GM12878 (cell line): ENCODE measurements around the gene ACRBP. TPM values are rescaled to one million over a fixed set of nuclear protein-coding genes. Genes with fewer than 3 reads are reported as not detected.
A peak's percentile ranks its signal among the peaks of the same experiment; 100 is the strongest.

ENCODE experiments used
- ATAC-seq: fragments of 200-7000 bp; cut with Tn5 transposase; 3 replicates; pipeline ENCODE4 v1.9.1; 2020; ENCODE audit warnings: mild to moderate bottlenecking, moderate library complexity
- BruUV-seq: library from RNA; stranded (reverse); fragments of 400-500 nt; replicated peaks from 2 replicates; lab custom pipeline; 2021; lab: Mats Ljungman, UMichigan
- CTCF ChIA-PET: fragments of 300-600 bp; sonication (Branson Sonifier 250); formaldehyde crosslinking; extraction: SDS; loops from one replicate; lab custom pipeline; 2021; ENCODE audit warnings: inconsistent platforms; lab: Yijun Ruan, JAX
- POLR2A ChIA-PET: fragments of 350-600 bp; formaldehyde crosslinking; extraction: SDS; loops from one replicate; lab custom pipeline; 2021; ENCODE audit warnings: inconsistent platforms; lab: Charles Lee
- RAD21 ChIA-PET: fragments of 300-600 bp; sonication (Branson Sonifier 250); formaldehyde crosslinking; loops from one replicate; lab custom pipeline; 2023; ENCODE audit warnings: antibody characterized with exemption; ENCODE audit not compliant: unreplicated experiment; lab: Charles Lee
- SMC1A ChIA-PET: fragments of 300-600 bp; sonication (Branson Sonifier 250); formaldehyde crosslinking; loops from one replicate; lab custom pipeline; 2023; ENCODE audit not compliant: unreplicated experiment, uncharacterized antibody; lab: Charles Lee
- DNase-seq: peaks from one replicate; pipeline ENCODE4 v3.0.0-alpha.2; 2011; ENCODE audit warnings: low read depth, low spot score
- FAIRE-seq: peaks from 3 replicates; lab custom pipeline; 2011; peaks lifted over from hg19 to GRCh38; lab: Jason Lieb, UNC
- H2AFZ ChIP-seq: 2 replicates; pipeline ENCODE4 v1.6.0; 2011; ENCODE audit warnings: low read depth, low read length, control low read depth; ENCODE audit not compliant: control insufficient read depth
- H3K27ac ChIP-seq: 2 replicates; pipeline ENCODE4 v1.5.1; 2011; ENCODE audit warnings: control low read depth; ENCODE audit not compliant: control insufficient read depth, insufficient read depth
- H3K27me3 ChIP-seq, 2 experiments: replicated peaks in 1 of 2; 2 replicates each; pipeline versions ENCODE4 v1.6.0 to v1.6.1; 2011; ENCODE audit warnings: low read length in 1 of 2; ENCODE audit not compliant: control insufficient read depth in 2 of 2, insufficient read depth in 2 of 2
- H3K36me3 ChIP-seq, 2 experiments: 2 replicates each; pipeline ENCODE4 v1.5.1; 2011; ENCODE audit warnings: low read length in 1 of 2; ENCODE audit not compliant: control insufficient read depth in 2 of 2, insufficient read depth in 2 of 2
- H3K4me1 ChIP-seq: 2 replicates; pipeline ENCODE4 v1.6.1; 2011; ENCODE audit warnings: mild to moderate bottlenecking, low read length, moderate library complexity, mixed read lengths; ENCODE audit not compliant: control insufficient read depth, insufficient read depth
- H3K4me2 ChIP-seq: 2 replicates; pipeline ENCODE4 v1.6.0; 2011; ENCODE audit warnings: control low read depth; ENCODE audit not compliant: control insufficient read depth, insufficient read depth
- H3K4me3 ChIP-seq: fragments of 200-600 bp; sonication (generic); 2 replicates; pipeline ENCODE4 v1.5.1; 2016
- H3K79me2 ChIP-seq: 2 replicates; pipeline ENCODE4 v1.6.0; 2011; ENCODE audit warnings: low read length; ENCODE audit not compliant: control insufficient read depth, insufficient read depth
- H3K9ac ChIP-seq: 2 replicates; pipeline ENCODE4 v1.8.0; 2011; ENCODE audit warnings: low read length, control low read depth, mixed read lengths; ENCODE audit not compliant: control insufficient read depth, insufficient read depth
- H3K9me3 ChIP-seq: replicated peaks from 3 replicates; pipeline ENCODE4 v1.5.1; 2011; ENCODE audit warnings: mild to moderate bottlenecking, low read length; ENCODE audit not compliant: control insufficient read depth, insufficient read depth
- H4K20me1 ChIP-seq: 2 replicates; pipeline ENCODE4 v1.6.0; 2011; ENCODE audit not compliant: control insufficient read depth, insufficient read depth
- ATF7 ChIP-seq: fragments of 450-650 bp; IDR thresholded peaks from 2 replicates; pipeline ENCODE4 v1.6.1; 2016; ENCODE audit warnings: low read depth, mild to moderate bottlenecking
- BACH1 ChIP-seq: fragments of 450-650 bp; IDR thresholded peaks from 2 replicates; pipeline ENCODE4 v1.6.1; 2017; ENCODE audit warnings: mild to moderate bottlenecking, borderline replicate concordance
- IKZF2 ChIP-seq, 2 experiments: fragments of 450-650 bp; IDR thresholded peaks; 2 replicates each; pipeline ENCODE4 v1.6.1; 2017; ENCODE audit warnings: mild to moderate bottlenecking in 2 of 2, moderate library complexity in 2 of 2
- KDM1A ChIP-seq: fragments of 200-600 bp; sonication (generic); IDR thresholded peaks from 2 replicates; pipeline ENCODE4 v1.6.1; 2016; ENCODE audit warnings: borderline replicate concordance
- NFYA ChIP-seq: IDR thresholded peaks from 2 replicates; pipeline ENCODE4 v1.6.1; 2011; ENCODE audit warnings: low read depth, mild to moderate bottlenecking, low read length, improper control_type of control experiment, borderline replicate concordance
- RCOR1 ChIP-seq: conservative IDR thresholded peaks from 2 replicates; pipeline ENCODE4 v1.6.1; 2012; ENCODE audit warnings: low read depth, low read length, improper control_type of control experiment
- SMAD1 ChIP-seq: fragments of 450-650 bp; IDR thresholded peaks from 2 replicates; pipeline ENCODE4 v1.6.1; 2018; ENCODE audit warnings: mild to moderate bottlenecking, low read depth; ENCODE audit not compliant: partially characterized antibody
- SPI1 ChIP-seq: IDR thresholded peaks from 2 replicates; pipeline ENCODE4 v1.6.1; 2011; ENCODE audit warnings: low read depth, mild to moderate bottlenecking, low read length, moderate library complexity, borderline replicate concordance; ENCODE audit not compliant: insufficient read depth
- STAT3 ChIP-seq: IDR thresholded peaks from 2 replicates; pipeline ENCODE4 v1.6.1; 2011; ENCODE audit warnings: low read depth, low read length, improper control_type of control experiment
- ZBED1 ChIP-seq: IDR thresholded peaks from 2 replicates; pipeline ENCODE4 v1.6.1; 2016; ENCODE audit warnings: borderline replicate concordance
- ZNF622 ChIP-seq: fragments of 450-650 bp; IDR thresholded peaks from 2 replicates; pipeline ENCODE4 v1.6.1; 2017; ENCODE audit warnings: mild to moderate bottlenecking, inconsistent platforms
- WGBS: methylation state at CpG from one replicate; pipeline ENCODE4 v1.1.6; 2016; ENCODE audit warnings: low lambda C conversion rate; ENCODE audit not compliant: insufficient replicate concordance, insufficient coverage; ENCODE audit errors: missing lambda C conversion rate; 5-methylcytosine and 5-hydroxymethylcytosine counted together
- in situ Hi-C: fragments of 300-500 bp; cut with MboI; formaldehyde crosslinking; loops from 9 replicates; pipeline ENCODE4 v1.14.3; 2018; ENCODE audit warnings: mixed read lengths
- intact Hi-C: fragments of 100-400 bp; cut with micrococcal nuclease; formaldehyde crosslinking; loops from one replicate; pipeline ENCODE4 v1.14.2; 2022; ENCODE audit not compliant: unreplicated experiment
- polyA plus RNA-seq, 11 experiments: library from polyadenylated mRNA; depleted of rRNA in 4 of 11; unstranded in 6 of 11; stranded (reverse) in 5 of 11; fragments of >200 nt; fragmentation: Nextera tagmentation in 4 of 11; fragmentation: Illumina TruSeq in 1 of 11; extraction: Ambion mirVana in 4 of 11; extraction: Trizol in 1 of 11; gene quantifications; 1 replicate in 1 of 11; 2 replicates in 10 of 11; pipeline versions ENCODE4 v1.2.1 to v1.2.3, GENCODE V29; 2011 to 2016; ENCODE audit warnings: inconsistent platforms in 2 of 11, missing spikeins in 2 of 11, low read depth in 1 of 11
- total RNA-seq, 4 experiments: library from RNA; depleted of rRNA in 3 of 4; stranded (reverse); fragments of >200 nt in 3 of 4; fragmentation: Illumina TruSeq in 1 of 4; extraction: Trizol in 1 of 4; gene quantifications; 2 replicates each; pipeline versions ENCODE4 v1.2.1 to v1.2.3, GENCODE V29; 2013 to 2021
- TF ChIP-seq, protein P1 (sequence below): fragments of 450-650 bp; IDR thresholded peaks from 2 replicates; pipeline ENCODE4 v1.6.1; 2014; ENCODE audit warnings: mild to moderate bottlenecking
- TF ChIP-seq, protein P2 (sequence below): IDR thresholded peaks from 2 replicates; pipeline ENCODE4 v1.6.1; 2012; ENCODE audit warnings: low read depth, low read length, improper control_type of control experiment
- TF ChIP-seq, protein P3 (sequence below): IDR thresholded peaks from 2 replicates; pipeline ENCODE4 v1.6.1; 2011; ENCODE audit warnings: borderline replicate concordance, low read depth, mild to moderate bottlenecking, moderate library complexity, mixed read lengths, low read length; ENCODE audit not compliant: insufficient read depth; ENCODE audit errors: extremely low read length
- TF ChIP-seq, protein P4 (sequence below): fragments of 450-650 bp; IDR thresholded peaks from 2 replicates; pipeline ENCODE4 v1.6.1; 2017; ENCODE audit warnings: borderline replicate concordance

The ACRBP gene
- total and polyA plus RNA-seq, 10 of the 15 experiments (the other 5 are each of a cell fraction or from before 2014, with no cell fraction given), result 0.54 to 1.4 (median 0.87) TPM

DNA sequence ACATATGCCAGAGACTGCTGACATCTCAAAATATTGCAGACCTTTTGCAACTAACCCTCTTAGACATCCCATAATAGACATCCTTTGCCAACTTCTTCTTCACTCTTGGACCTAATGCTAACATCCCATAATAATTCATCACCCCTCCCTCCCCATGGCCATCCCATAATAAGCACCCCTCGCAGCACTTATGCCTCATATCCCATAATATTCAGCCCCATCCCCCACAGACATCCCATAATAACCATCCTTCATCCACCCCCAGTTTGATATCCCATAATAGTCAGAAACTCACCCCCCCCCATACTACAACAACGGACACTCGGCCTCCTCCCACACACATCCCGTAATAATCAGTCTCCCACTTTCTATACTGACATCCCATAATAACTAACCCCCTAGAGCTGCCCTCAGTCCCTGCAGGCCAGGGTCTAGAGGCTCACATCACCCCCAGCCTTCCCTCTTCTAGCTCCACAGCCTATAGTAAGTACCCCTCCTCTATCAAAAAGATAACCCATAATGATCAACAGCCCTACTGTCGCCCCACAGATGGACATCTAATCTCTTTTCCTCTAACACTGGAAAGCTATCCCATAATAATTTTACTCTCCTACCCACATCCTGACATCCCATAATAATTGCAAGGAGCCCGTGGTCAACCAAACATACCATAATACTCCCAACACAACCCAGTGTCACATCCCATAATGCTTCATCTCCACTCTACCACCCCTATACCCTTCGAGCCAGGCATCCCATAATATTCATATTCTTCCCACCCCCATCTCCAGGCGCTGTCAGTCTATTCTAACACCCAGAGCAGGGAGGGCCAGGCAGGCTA, 39.3 kb downstream of the ACRBP start (continued):
- TF ChIP-seq, protein P1, sequence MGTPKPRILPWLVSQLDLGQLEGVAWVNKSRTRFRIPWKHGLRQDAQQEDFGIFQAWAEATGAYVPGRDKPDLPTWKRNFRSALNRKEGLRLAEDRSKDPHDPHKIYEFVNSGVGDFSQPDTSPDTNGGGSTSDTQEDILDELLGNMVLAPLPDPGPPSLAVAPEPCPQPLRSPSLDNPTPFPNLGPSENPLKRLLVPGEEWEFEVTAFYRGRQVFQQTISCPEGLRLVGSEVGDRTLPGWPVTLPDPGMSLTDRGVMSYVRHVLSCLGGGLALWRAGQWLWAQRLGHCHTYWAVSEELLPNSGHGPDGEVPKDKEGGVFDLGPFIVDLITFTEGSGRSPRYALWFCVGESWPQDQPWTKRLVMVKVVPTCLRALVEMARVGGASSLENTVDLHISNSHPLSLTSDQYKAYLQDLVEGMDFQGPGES, result no peak
- TF ChIP-seq, protein P2, sequence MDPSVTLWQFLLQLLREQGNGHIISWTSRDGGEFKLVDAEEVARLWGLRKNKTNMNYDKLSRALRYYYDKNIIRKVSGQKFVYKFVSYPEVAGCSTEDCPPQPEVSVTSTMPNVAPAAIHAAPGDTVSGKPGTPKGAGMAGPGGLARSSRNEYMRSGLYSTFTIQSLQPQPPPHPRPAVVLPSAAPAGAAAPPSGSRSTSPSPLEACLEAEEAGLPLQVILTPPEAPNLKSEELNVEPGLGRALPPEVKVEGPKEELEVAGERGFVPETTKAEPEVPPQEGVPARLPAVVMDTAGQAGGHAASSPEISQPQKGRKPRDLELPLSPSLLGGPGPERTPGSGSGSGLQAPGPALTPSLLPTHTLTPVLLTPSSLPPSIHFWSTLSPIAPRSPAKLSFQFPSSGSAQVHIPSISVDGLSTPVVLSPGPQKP, result no peak
- no peak for TF ChIP-seq ZNF622

DNA sequence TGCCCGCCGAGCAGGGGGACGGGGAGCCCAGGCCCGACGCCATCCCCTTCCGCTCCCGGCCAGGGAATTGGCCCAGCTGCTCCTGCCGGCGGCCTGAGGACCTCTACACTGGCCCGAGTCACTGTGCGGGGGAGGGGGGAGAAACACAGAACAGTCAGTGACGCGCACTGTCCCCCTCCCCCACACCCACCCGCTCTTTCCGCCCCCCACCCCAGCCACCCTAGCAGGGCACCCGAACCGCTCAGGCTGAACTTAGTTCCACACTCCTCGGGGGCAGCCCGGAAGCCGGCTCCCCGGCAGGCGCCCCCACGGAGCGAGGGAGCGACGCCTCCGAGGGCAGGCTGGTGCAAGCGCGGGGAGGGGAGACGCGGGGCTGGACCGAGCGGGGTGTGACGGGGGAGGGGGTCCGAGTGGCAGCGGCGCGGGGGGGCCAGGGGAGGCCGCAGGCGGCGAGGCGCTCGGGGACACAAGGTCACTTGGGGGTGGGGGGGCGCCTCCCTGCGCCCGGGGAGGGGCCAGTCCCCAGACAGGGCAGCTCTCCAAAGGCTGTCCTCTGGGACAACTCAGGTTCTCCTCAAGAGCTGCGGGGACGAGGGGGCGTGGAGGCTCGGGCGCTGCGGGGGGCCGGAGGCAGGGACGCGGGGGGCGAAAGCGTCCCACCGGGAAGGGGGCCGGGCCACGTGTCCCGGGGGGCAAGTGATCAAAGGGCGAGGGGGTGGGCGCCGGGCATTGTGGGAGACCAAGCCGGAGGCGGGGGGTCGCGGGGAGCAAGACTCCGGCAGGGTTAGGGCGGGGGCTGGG, 40.7 kb downstream of the ACRBP start:
- H3K79me2 ChIP-seq, result peaks cover 47% of the 10 kb centered on the region
- H3K4me1 ChIP-seq, result peaks cover 29% of the 10 kb centered on the region
- no peak for FAIRE-seq
- TF ChIP-seq STAT3 (no peak), SMAD1 (no peak), ZBED1 (no peak), ATF7 (no peak), NFYA (no peak), RCOR1 (no peak), KDM1A (no peak), SPI1 (no peak), BACH1 (no peak), IKZF2 (IDR thresholded peaks at IDR 0.05) (0 out of 4 replicates have a peak, but pooled peaks of 1 of the 2 experiments have one; percentile 4)
- TF ChIP-seq, protein P3, sequence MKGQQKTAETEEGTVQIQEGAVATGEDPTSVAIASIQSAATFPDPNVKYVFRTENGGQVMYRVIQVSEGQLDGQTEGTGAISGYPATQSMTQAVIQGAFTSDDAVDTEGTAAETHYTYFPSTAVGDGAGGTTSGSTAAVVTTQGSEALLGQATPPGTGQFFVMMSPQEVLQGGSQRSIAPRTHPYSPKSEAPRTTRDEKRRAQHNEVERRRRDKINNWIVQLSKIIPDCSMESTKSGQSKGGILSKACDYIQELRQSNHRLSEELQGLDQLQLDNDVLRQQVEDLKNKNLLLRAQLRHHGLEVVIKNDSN, result no peak
- TF ChIP-seq, protein P4, sequence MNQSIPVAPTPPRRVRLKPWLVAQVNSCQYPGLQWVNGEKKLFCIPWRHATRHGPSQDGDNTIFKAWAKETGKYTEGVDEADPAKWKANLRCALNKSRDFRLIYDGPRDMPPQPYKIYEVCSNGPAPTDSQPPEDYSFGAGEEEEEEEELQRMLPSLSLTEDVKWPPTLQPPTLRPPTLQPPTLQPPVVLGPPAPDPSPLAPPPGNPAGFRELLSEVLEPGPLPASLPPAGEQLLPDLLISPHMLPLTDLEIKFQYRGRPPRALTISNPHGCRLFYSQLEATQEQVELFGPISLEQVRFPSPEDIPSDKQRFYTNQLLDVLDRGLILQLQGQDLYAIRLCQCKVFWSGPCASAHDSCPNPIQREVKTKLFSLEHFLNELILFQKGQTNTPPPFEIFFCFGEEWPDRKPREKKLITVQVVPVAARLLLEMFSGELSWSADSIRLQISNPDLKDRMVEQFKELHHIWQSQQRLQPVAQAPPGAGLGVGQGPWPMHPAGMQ, result no peak

More for the DNA sequence above, 40.7 kb downstream of the ACRBP start:
- Histone ChIP-seq H4K20me1 (peaks cover 14% of the 10 kb centered on the region), H3K4me3 (peak overlapping the region; percentile 99), H2AFZ (no peak overlapping the region), H3K27ac (peak overlapping the region; percentile 70), H3K4me2 (peak overlapping the region; percentile 75), H3K27me3 (no peaks in the 10 kb centered on the region), H3K9me3 (no peaks in the 10 kb centered on the region), H3K9ac (peak overlapping the region; percentile 63), H3K36me3 (peaks cover 7% of the 10 kb centered on the region in 2 experiments; a peak in 3 of 4 replicates)
- no TSS peak for BruUV-seq
- intact Hi-C loops (no loop called here), in situ Hi-C loops (no loop called here)
- SMC1A ChIA-PET, result interaction anchor here (1.0 to 2.0 kb wide), 3 partner anchors 25 to 83 kb away, joined by 3 to 6 read pairs (median 6); partner anchors contain the start of gene ZNF384
- RAD21 ChIA-PET, result interaction anchor here (0.7 to 1.9 kb wide), 5 partner anchors 8 to 181 kb away, joined by 3 to 8 read pairs (median 3); partner anchors contain the start of gene ZNF384
- 2% methylated on average over 12 of the region's 70 CpGs for WGBS
- CTCF ChIA-PET, result interaction anchor here (0.8 to 4.9 kb wide), 4 partner anchors 35 to 78 kb away, joined by 4 to 43 read pairs (median 13); no protein-coding TSS in a partner anchor
- POLR2A ChIA-PET, result interaction anchor here (0.6 to 1.6 kb wide), 7 partner anchors 10 to 422 kb away, joined by 3 to 11 read pairs (median 4); partner anchors contain the start of genes COPS7A and LPAR5
- DNase-seq (no peak), ATAC-seq (peak; percentile 56)
